MM.1S (cell line): ENCODE results near the gene RIOK2.

ENCODE experiments used
- CTCF ChIP-seq: fragments of 300-600 bp; sonication (generic); IDR thresholded peaks from 2 replicates; pipeline ENCODE4 v1.5.1; 2016; ENCODE audit warnings: antibody characterized with exemption, low read length, mixed read lengths
- EZH2 ChIP-seq: fragments of 300-600 bp; sonication (generic); optimal IDR thresholded peaks from 2 replicates; pipeline ENCODE3; 2017; ENCODE audit warnings: low read depth, mild to moderate bottlenecking, antibody characterized with exemption, low read length, mixed read lengths
- EZH2phosphoT487 ChIP-seq: fragments of 300-600 bp; sonication (generic); IDR thresholded peaks from 2 replicates; pipeline ENCODE4 v1.6.1; 2018; ENCODE audit warnings: antibody characterized with exemption, low read length

GRCh38 chr5:97231025-97231636 lies 48.1 kb upstream of the RIOK2 start:
- TF ChIP-seq EZH2, result no peak
- peak; percentile 81 for TF ChIP-seq CTCF
- TF ChIP-seq EZH2phosphoT487, result no peak
